ENCODE measurements around the gene ZBTB16. TPM values are rescaled to one million over a fixed set of nuclear protein-coding genes. Genes with fewer than 3 reads are reported as not detected.

ZBTB16 gene
- total and polyA plus RNA-seq, 2 experiments from 2014 or later = 0.29 to 1.4 TPM

- TF ChIP-seq CTCF (conservative IDR thresholded peaks at IDR 0.05; ENCODE audit: low read depth in 2 of 2) (no peak), JUNB (IDR thresholded peaks at IDR 0.05; ENCODE audit: unreplicated experiment) (no peak)
These were observed 114.3 kb downstream of the ZBTB16 start (continued) for GRCh38 chr11:114173843-114174242.

DNA sequence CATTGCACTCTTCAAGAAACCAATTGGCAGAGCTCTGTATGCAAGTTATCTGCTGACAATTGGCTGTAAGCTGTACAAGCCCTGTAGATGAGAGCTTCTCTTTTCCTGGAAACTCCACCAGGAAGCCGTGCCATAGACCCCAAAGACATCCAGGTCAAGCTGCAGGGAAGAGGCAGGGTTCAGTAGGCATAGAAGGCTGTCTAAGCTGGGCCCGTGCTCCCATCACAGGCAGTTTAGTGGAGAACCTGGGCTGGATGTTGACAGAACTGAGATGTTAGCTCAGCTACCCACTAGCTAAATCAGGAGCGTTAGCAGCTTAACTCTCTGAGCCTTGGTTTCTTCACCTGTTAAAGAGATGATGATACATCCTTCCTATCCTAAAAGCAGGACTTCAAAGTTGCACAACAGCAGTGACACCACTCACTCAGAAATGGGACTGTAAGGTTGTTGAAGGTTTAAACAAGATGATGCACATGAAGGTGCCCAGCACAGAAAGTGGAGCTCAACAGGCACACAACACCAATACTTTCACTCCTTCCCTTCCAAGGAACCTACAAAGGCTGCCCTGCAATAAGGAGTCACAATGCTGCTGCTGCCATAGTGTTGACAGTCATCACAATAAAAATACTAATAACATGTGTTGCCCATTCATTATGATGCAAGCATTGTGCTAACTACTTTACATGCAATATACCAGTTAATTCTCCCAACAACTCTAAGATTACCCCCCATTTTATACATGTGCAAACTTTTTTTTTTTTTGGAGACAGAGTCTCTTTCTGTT, 115.4 kb downstream of the ZBTB16 start:
- no peaks in the 10 kb centered on the region for H3K9me2 ChIP-seq (ENCODE audit: insufficient read depth)
- H3K36me3 ChIP-seq (ENCODE audit: insufficient read depth) = no peaks in the 10 kb centered on the region
- H3K27me3 ChIP-seq (ENCODE audit: insufficient read depth) = no peaks in the 10 kb centered on the region
- Mint-ChIP-seq H3K27me3 (ENCODE audit: insufficient read depth, low read depth, poor library complexity) (peaks cover 9% of the 10 kb centered on the region), H3K36me3 (ENCODE audit: low read depth) (no peaks in the 10 kb centered on the region), H3K9me3 (no peaks in the 10 kb centered on the region), H3K4me3 (no peak overlapping the region), H3K27ac (no peak overlapping the region), H3K4me1 (peaks cover 12% of the 10 kb centered on the region)
- no peak overlapping the region for H3K4me2 ChIP-seq
- no peak overlapping the region for H2AFZ ChIP-seq
- ATAC-seq = no peak
- no peak for DNase-seq (ENCODE audit: low spot score)
- H3K4me1 ChIP-seq (ENCODE audit: insufficient read depth) = no peaks in the 10 kb centered on the region
- H3K4me3 ChIP-seq = no peak overlapping the region
- no peaks in the 10 kb centered on the region for H3K79me2 ChIP-seq (replicated peaks; ENCODE audit: insufficient read depth)
- no peaks in the 10 kb centered on the region for H3F3A ChIP-seq (replicated peaks; ENCODE audit: low read depth)
- H4K20me1 ChIP-seq (replicated peaks; ENCODE audit: insufficient read depth) = no peaks in the 10 kb centered on the region
- H3K27ac ChIP-seq (ENCODE audit: low read depth) = no peak overlapping the region
- TF ChIP-seq CTCF (conservative IDR thresholded peaks at IDR 0.05; ENCODE audit: low read depth in 2 of 2) (no peak), REST (IDR thresholded peaks at IDR 0.05; ENCODE audit: unreplicated experiment) (no peak), ETS1 (IDR thresholded peaks at IDR 0.05) (no peak), POLR2AphosphoS5 (IDR thresholded peaks at IDR 0.05; ENCODE audit: low read depth) (no peak), STAT1 (IDR thresholded peaks at IDR 0.05; ENCODE audit: unreplicated experiment) (no peak), EZH2phosphoT487 (IDR thresholded peaks at IDR 0.05; ENCODE audit: unreplicated experiment) (no peak), ZNF114 (CRISPR knock-in tag; IDR thresholded peaks at IDR 0.05) (no peak), ZNF331 (CRISPR knock-in tag; IDR thresholded peaks at IDR 0.05; ENCODE audit: low read depth) (no peak), NANOG (IDR thresholded peaks at IDR 0.05; ENCODE audit: borderline replicate concordance) (no peak), JUNB (IDR thresholded peaks at IDR 0.05; ENCODE audit: unreplicated experiment) (no peak), CREB1 (CRISPR knock-in tag; IDR thresholded peaks at IDR 0.05; ENCODE audit: low read depth) (no peak), EZH2 (IDR thresholded peaks at IDR 0.05; ENCODE audit: low read depth, unreplicated experiment) (no peak)

Measured in GM23338 (cell line).